NCI-H345 (cell line): Measurements from ENCODE around the gene XKR8.
A peak's percentile ranks its signal among the peaks of the same experiment; 100 is the strongest.

ENCODE experiments used
- DNase-seq: peaks from one replicate; lab custom pipeline; 2025; lab: John Stamatoyannopoulos, UW

XKR8 gene, protein sequence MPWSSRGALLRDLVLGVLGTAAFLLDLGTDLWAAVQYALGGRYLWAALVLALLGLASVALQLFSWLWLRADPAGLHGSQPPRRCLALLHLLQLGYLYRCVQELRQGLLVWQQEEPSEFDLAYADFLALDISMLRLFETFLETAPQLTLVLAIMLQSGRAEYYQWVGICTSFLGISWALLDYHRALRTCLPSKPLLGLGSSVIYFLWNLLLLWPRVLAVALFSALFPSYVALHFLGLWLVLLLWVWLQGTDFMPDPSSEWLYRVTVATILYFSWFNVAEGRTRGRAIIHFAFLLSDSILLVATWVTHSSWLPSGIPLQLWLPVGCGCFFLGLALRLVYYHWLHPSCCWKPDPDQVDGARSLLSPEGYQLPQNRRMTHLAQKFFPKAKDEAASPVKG

DNA sequence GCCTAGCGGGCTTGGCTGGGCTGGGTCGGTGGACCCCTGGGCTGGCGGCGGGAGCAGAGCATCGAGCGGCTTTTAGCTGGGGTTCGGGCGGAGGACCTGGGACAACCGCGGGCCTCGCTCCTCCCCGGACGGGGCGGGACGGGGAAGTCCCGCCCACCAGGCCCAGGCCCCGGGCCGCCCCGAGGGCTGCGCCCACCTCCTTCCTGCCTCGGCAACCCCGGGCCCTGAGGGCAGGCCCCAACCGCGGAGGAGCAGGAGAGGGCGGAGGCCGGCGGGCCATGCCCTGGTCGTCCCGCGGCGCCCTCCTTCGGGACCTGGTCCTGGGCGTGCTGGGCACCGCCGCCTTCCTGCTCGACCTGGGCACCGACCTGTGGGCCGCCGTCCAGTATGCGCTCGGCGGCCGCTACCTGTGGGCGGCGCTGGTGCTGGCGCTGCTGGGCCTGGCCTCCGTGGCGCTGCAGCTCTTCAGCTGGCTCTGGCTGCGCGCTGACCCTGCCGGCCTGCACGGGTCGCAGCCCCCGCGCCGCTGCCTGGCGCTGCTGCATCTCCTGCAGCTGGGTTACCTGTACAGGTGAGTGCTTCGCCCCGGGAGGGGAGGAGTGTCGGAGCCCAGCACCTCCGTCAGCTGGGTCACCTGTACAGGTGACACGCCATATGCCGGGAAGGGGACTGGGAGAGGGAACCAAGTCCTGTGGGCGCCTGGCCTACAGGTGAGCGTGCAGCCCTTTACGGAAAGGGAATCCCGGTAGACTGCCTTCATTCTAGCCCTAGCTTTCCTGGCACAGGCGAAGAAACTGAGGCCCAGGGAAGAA is at the start of gene XKR8:
Gene XKR8, plus strand, starts transcription at position 182 of the 812 bp plus-strand sequence. Its CDS starts 97 bp downstream, at position 279.
- DNase-seq = peak; percentile 86

DNA sequence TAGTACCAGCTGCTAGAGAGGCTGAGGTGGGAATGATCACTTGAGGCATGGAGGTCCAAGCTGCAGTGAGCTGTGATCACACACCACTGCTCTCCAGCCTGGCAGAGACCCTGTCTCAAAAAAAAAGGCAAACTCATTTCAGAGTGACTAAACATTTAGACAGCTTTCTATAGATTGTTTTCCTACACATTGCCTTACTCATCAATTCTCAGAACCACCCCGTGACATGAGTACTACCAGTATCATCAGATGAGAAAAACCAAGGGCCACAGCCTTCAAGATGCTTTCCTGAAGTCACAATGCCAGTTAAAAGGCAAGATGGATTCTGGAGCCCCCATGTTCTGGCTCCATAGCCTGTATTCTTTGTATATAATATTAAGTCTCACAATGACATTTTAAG is 47.3 kb upstream of the XKR8 start:
- DNase-seq = no peak

DNA sequence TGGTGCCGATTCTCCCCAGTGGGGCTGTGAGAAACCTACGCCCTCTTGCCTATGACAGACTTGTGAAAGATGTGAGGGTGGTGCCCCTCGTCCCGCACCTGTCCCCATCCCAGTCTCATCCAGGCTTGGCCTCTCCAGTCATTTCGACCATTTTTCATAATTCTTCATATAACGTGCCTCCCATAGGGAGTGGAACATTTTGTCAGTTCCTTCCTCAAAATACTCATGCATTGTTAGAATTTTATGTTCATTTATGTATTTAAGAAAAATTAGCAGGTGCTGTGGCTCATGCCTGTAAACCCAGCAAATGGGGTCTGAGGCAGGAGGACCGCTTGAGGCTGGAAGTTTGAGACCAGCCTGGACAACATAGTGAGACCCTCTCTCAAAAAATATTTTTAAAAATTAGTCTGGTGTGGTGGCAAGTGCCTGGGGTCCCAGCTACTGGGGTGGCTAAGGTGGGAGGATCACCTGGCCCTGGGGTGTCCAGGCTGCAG is 44.6 kb upstream of the XKR8 start:
- DNase-seq = no peak

DNA sequence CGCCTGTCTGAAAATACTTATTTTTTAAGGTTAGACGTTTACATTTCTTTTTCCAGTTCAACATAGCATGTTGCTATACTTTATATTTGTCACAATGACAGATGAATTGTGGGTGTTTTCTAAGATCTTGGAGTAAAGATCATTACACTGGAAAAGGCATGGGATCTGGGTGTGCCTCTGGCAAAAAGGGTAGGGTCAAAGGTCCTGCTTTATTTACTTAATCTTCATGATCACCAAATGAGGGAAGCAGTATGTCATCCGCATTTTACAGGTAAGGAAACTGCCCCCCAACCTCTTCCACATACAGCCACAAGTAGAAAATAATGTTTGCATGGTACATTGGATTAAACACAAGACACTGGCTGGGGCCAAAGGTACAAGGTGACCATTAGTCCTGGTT is 37.5 kb upstream of the XKR8 start:
- no peak for DNase-seq

DNA sequence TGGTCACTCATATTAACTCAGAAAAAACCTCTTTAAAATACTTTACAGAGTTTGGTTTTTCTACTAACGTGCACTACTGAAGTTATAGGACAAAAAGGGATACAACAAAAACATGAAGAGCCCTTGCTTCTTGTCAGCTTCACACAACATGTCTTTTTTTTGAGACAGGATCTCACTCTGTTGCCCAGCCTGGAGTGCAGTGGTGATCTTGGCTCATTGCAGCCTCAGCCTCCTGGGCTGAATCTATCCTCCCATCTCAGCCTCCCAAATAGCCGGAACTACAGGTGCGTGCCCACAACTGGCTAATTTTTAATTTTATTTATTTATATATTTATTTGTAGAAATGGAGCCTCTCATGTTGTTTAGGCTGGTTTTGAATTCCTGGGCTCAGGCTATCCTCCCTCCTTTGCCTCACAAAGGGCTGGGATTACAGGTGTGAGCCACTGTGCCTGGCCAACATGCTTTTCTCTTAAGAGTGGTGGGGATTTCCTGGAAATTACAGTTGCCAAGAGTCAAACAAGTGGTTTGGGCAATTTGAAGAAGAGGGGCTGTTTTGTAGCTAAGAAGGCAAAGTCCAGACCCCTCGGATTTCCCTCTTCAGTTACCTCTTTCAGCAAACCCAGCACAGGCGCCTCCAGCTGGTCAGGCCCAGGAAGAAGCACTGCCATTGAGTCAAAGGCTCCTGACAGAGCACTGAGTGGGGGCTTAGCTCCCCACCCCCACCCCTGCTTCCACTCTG is 31.4 kb upstream of the XKR8 start:
- no peak for DNase-seq

DNA sequence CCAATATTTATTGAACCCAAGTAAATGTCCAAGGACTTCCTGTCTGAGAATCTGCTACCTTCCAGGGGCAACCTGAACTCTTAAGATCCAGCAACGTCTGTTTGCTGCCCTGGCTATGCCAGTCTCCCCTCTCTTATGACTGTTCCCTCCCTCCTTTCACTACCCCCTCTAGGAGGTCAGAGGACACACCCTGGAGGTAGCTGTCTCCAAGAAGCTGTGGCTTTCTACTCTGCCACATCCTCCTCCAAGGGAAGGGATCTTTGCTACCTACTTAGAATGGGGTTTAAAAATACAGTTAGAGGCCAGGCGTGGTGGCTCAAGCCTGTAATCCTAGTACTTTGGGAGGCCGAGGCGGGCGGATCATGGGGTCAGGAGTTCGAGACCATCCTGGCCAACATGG is 28.6 kb upstream of the XKR8 start:
- no peak for DNase-seq

DNA sequence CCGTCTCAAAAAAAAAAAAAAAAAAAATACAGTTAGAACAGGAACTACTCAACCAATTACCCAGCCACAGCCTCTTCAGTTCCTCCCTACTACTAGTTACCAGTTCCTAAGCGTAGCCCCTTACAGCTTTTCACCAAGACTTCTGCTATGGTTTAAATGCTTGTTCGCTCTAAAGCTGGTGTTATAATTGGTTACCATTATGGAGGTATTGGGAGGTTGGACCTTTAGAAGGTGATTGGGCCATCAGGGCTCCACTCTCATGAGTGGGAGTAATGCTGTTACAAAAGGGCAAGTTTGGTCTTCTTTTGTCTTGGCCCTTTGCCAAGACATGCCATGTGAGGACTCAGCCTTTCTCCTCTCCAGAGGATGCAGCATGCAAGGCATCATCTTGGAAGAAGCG is 28.0 kb upstream of the XKR8 start:
- DNase-seq = no peak

DNA sequence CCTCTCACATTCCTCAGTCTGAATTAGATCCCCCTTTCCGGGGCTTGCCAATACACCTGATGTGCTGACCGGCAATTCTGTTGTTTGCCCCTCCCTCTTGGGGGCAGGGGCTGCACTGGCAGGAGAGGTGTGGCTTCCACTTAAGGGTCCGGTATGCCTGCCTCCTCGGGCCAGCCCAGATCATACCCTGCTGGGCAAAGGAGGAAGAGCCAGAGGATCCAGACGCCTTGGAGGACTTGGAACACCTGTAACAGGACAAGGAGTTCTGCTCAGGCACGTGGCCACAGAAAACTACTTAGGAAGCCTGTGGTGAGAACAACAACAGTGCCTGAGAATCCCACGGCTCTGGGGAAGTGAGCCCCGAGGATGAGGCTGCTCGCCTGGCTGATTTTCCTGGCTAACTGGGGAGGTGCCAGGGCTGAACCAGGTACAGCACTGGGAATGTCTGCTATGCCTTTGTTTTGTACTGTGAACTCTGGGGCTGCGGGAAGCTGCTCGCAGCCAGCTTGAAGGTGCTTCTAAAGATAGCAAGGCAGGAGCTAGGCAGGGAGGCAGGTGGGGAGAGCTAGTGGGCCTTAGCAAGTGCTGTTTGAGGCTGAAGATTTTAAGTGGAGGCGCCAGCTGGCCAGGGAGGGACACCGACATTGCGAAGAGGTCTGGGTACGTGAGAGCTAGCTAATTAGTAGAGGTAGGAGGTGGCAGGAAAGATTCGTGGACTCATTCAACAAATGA is 24.8 kb upstream of the XKR8 start, which contains the start of gene SMPDL3B:
Gene SMPDL3B, plus strand, starts transcription at position 183 of the 732 bp plus-strand sequence. Its CDS starts 184 bp downstream, at position 367.
- peak; percentile 53 for DNase-seq

DNA sequence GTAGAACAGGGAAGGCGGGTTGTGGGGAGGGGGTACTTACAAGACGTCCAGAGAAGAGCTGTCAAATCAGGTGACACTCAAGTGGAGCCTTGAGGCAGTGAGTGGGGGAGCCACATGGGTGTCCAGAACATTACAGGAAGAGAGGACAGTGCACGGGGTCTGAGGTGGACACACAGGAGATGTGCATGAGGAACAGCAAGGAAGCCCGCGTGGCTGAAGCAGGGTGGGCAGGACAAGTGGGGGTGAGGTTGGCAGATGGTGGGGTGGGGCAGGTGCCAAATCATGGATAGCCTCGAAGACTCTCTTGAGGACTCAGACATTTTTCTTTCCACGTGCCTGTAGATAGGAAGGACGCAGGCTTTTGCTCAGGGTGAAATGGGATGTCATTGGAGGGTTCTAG is 24.1 kb upstream of the XKR8 start:
- DNase-seq = no peak

DNA sequence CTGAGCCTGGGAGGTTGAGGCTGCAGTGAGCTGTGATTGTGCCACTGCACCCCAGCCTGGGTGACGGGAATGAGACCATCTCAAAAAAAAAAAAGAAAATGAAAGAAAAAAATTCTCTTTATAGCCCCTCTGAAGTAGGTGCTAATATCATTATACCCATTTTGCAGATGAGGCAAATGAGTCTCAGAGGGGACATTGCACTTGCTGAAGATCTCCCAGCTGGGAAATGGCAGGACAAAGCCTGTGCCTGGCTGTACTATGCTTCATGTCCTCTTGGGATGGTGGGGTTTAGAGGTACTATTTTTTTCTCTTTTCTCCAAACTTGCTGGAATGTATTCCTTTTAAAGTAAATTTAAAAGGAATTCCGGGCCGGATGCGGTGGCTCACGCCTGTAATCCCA is 23.4 kb upstream of the XKR8 start:
- no peak for DNase-seq

DNA sequence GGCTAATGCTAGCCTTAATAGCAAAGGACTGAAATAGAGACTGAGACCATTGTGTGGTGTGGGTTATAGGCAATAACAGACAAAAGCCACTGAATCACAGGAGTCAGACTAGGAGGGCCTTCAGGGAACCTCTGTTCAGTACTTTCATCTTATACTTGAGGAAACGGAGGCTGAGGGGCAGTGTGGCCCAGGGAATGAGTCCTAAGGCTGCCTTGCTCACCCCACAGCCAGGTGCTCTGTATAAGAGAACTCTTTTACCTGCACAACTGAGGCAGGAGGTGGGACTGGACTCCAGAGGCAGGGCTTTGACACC is 22.3 kb upstream of the XKR8 start:
- DNase-seq = no peak

DNA sequence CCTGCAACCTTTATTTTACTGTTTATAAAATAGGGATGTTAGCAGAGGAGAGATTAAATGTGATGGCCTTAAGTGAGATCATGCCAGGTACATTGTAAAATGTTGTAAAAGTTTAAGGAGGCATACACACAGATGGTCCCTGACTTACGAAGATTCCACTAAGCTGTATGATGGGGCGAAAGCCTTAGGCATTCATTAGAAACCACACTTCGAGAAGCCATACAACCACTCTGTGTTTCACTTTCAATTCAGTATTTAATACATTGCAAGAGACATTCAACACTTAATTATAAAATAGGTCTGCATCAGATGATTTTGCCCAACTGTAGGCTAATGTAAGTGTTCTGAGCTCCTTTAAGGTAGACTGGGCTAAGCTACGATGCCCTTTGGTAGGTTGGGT is 21.3 kb upstream of the XKR8 start:
- no peak for DNase-seq

DNA sequence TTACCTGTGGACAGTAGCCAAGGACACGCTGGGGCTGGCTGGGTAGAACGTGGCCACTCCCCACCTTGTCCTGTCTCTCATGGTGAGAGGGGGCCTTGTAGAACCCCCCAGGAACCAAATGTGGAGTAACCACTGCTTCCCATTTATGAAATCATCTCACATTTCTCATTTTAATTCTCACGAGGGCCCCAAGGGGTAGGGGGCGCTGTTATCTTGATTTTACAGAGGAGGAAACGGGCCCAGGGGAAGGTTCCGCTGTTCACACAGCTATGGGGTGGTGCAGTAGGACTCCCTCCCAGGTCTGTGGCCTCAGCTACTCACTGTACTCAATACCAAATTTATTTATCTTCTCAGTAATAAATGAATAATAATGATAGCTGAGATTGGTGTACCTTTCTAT is 19.5 kb upstream of the XKR8 start:
- peak; percentile 11 for DNase-seq

DNA sequence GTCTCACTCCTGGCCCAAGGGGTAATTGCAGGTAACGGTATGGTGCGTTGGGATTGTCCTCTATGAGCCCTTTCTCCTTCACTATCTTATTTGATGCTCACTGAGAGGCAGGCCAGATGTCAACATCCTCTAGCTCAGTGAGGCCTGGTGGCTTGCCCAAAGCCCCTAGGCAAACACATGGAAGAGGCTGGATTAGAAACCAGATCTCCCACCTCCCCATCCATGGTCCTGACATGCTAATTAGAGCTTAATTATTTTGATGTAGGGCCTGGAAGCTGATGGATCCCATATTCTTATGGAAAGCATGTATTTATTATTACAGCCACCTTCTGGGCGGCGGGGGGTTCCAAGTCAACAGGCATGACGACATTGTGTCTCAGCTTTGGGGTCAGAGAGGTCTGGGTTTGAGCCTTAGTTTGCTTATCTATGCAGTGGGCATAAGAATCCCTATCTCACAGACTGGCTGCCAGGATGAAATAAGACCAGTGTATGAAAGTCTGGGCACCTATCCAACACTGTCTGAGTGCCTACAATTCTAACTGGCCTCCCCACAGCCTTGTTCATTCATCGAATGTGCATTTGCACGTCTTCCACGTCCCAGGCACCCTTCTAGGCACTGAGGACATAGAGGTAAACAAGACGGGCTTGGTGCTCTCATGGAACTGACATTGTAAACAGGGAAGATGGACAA is 18.8 kb upstream of the XKR8 start:
- DNase-seq = no peak

DNA sequence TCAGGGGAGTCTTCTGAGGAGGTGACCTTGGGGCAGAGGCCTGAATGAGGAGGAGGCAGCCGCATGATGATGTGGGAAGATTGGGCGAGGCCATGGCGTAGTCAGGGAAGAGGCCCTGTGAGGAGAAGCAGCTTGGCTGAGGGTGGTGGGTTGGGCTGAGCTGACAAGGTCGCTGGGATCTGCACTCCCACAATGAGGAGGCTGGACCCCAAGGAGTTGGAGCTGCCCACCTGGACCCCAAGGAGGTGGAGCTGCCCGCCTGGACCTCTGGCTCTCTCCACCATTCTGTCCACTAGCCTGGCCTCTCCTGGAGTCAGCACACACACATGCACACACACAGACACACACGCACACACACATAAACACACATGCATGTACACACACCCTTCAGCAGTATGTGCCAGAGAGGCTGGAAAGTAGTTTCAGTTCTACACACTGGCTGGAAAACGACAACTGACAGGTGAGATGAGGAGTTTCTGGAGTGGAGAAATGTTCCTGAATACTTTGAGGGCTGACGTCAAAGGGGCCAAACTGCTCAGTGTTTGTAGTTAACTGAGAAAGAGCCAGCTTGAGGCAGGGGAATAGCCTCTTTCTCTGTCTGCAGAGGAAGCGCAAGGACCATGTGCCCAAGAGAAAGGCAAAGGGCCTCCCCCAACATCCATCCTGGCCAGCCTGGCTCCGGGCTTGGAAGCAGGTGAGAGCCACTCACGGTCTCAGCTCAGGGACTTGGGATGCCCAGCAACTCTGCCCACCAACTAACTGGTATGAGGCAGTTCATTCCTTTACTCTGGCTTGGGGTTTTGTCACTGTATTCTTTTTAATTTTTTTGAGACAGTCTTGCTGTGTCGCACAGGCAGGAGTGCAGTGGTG is 17.9 kb upstream of the XKR8 start:
- no peak for DNase-seq

DNA sequence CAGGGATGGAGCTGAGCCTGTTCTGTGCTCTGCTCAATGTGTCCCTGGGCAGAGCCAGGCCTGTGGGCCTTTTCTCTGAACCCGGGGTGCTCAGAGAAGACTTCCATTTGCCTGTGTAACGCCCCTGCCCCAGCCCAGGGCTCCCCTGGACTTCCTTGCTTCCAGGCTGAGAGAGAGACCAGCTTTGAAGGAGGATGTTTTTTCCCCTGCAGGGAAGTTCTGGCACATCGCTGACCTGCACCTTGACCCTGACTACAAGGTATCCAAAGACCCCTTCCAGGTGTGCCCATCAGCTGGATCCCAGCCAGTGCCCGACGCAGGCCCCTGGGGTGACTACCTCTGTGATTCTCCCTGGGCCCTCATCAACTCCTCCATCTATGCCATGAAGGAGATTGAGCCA is 14.8 kb upstream of the XKR8 start:
- no peak for DNase-seq

DNA sequence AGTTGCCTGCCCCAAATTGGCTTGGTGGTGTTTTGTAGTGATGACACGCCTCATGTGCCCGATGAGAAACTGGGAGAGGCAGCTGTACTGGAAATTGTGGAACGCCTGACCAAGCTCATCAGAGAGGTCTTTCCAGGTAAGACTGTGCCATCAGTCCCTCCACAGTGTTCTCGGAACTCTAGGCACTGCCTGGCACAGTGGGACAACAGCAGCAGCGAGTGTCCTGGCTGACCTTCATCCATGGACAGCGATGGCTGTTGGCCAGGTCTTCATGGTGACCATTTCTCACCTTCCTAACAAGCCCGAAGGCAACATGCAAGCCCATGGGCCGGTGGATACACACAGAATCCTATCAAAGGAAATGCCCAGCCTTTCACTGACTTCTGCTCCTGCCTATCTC is 10.7 kb upstream of the XKR8 start:
- DNase-seq = no peak

DNA sequence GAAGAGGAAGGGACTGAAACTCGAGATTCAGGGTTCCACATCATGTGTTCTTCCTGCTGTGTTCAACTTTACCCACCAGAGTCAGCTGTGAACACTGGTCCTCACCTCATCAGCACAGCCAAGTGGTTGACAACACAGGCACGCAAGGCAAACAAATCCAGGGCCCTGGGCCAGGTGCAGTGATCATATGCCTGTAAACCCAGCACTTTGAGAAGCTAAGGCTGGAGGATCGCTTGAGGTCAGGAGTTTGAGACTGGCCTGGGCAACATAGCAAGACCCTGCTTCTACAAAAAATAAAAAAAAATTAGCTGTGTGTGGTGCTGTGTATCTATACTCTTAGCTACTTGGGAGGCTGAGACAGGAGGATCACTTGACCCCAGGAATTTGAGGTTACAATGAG is 8.4 kb upstream of the XKR8 start:
- no peak for DNase-seq

DNA sequence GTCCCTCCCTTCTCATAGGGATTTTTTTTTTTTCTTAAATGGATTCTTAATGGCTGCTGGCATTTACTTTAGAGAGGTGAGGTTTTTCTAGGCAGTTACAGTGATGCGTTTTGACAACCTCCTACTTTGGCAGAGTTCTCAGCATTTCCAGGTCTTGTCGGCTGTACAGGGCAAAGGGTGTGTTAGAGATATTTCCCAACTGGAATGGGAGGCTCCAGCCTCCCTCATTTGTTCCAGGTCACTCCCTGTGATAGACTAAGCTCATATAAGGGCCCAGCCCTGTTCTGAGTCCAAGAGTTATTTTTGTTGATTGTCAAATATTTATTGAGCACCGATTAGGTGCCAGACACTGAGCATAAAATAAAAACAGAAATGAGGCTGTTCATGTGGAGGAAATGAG is 7.6 kb upstream of the XKR8 start:
- no peak for DNase-seq

DNA sequence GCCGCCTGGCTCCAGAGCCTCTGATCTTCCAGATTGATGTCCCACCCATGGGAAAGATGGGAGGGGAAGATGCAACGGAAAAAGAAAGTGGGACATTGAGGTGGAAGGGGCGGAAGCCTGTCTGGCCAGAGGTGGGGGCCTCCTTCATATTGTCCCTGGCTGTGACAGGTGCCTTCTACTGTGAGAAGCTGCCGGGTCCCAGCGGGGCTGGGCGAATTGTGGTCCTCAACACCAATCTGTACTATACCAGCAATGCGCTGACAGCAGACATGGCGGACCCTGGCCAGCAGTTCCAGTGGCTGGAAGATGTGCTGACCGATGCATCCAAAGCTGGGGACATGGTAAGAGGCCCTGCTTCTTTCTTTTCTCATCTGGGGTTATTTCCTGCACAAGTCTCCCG is 5.6 kb upstream of the XKR8 start:
- DNase-seq = no peak
